IPS-NIHi7 (cell line): ENCODE measurements around the gene RPL34.
"Not testable (repeated sequence)": the region's sequence is repeated elsewhere in the genome, so short reads cannot be mapped to it uniquely, and the experiment has no call there.

Experiments
- DNase-seq: peaks from one replicate; pipeline ENCODE4 v3.0.0; 2012; ENCODE audit warnings: mixed read lengths; ENCODE audit errors: extremely low spot score

Gene RPL34

DNA sequence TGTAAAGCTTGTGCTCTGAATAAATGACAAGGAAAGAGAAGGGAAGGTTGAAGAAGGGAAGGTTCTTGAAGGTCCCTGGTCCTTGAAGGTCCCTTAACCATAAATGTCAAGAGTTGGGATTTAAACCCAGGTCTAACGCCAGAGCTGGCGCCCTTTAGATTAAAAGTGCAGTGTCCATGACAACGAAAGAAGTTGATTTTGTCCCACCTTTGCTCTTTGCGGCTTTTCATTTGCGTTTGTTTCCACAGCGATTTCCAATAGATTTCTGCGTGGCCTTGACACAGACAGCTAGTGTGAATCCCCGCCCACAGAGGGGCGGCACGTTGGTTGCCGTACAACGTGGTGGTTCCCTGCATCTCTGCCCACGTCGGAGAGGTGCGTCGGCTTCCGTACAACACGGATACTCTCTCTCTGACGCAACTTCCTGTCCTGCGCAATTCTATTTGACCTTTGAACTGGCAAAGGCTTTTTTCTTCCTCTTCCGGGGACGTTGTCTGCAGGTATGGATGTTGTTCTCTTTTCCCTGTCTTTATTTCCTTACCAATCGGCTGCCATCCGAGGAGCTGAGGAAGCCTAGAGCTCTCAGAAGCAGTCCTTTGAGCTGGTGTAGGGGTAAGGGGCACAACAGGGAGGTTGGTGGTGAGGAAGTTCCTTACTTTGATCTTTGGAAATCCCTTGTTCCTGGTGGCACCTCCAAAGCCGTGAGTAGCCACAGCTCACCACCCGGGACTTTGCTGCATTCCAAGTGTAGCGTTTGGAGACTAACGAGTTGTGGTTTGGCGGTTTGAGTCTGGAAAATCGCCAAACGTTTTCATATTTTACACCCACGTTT lies at the start of gene RPL34:
RPL34 (plus strand) TSS at position 476 of the 832 bp plus-strand sequence. CDS start 1,384 bp downstream, outside the sequence.
- DNase-seq = peak; percentile 93

DNA sequence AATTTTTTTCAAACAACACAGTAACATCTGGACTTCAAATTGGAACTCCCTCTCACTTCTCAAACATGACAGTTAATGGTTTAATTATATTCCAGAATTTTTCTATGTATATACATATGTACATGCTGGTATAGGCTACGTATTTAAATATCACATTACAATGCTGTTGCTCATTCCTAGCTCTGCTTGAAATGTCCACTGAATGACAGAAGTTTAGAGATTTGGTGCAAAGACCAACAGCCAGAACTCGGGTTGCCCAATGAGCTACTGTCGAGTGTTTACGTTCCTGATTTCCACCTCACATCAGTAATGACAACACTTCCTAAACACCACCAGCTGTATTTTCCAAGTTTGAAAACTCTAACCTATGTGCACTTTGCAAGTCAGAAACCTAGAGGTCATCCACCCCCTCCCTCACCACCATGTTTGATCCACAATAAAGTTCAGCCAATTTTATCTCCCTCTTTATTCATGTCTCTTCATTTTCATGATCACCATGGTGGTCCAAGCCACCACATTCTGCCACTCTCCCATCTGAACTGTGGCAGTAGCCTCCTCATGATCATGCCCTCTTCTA lies 49.3 kb upstream of the RPL34 start:
- no peak for DNase-seq

DNA sequence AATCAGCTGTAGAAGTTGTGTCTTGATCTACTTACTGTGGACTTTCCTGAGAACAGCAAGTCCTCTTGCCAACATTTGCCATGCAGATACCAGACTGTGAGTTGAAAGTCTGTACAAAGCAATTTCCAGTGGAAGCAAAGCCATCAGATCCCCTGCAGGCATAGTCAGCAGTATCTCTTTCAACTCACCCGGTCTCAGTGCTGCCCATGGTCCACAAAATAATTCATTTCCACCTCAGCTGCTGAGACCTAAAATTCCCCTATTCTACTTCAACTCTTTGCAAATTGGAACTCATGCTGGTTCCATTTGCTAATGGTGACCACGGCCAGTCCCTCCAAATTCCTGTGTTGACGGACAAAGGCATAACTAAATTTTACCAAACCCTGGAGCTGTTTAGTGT lies 46.0 kb upstream of the RPL34 start:
- DNase-seq = no peak

DNA sequence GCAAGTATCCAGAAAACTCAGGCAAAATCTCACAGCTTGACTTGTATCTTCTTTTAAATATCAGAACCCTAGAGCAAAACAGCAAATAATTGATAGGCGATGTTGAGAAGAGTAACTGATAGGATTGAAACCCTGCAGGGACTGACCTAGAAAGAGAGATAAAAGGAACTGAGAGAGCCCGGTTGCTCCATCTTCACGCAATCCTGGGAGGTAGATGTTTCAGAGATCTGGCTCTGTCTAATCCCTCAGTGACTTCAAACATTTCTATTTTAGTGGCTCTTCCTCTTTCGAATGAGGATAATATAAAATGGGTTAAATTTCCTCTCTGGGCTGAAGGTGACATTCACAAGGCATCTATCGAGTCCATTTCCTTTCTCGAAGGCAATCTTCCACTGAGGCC lies 39.3 kb upstream of the RPL34 start:
- DNase-seq = no peak

GRCh38 chr4:108586778-108587177 lies 33.6 kb upstream of the RPL34 start:
- no peak for DNase-seq

GRCh38 chr4:108588878-108589277 lies 31.5 kb upstream of the RPL34 start:
- DNase-seq = no peak

- no peak for DNase-seq
These were observed 30.4 kb upstream of the RPL34 start for GRCh38 chr4:108589961-108590360.

DNA sequence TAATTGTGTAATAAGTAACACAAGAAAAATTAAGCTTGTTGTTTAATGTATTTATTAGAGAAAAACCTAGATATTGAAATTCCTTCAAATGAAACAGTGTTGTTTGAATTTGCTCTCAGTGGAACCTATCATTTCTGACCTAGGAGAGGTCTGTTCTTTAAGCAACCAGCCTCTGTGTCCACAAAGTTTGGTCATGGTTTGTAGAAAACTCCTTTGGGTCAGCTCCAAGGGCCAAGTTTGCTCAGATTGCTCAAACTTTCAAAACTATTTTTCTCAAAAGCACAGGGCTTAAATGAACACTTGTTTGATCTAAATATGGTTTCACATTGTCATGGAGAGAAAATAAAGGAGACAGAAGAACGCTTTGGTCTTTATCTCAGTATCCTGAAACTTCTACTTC lies 29.6 kb upstream of the RPL34 start:
- DNase-seq = no peak

- DNase-seq = no peak
These were observed 27.7 kb upstream of the RPL34 start for GRCh38 chr4:108592674-108592986.

GRCh38 chr4:108594296-108594695 lies 26.1 kb upstream of the RPL34 start:
- not testable (repeated sequence) for DNase-seq

- no peak for DNase-seq
These were observed 24.0 kb upstream of the RPL34 start for GRCh38 chr4:108596344-108596743.

GRCh38 chr4:108601106-108601505 lies 19.3 kb upstream of the RPL34 start:
- DNase-seq = no peak

DNA sequence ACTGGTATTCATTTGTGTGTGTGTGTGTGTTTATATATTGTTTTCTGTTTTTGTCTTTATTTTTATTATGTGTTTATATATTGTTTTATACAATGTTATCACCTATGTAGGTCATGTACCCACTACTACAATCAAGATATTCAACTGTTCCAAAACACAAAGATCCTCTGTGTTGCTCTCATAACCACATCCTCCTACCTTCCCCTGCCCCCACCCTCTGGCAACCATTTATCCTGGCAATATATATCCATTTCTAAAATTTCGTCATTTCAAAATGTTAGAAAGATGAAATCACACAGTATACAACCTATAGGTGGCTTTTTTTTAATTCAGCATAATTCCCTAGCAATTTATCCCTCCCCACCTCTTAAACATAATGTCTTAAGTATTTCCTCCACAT lies 18.8 kb upstream of the RPL34 start:
- no peak for DNase-seq

DNA sequence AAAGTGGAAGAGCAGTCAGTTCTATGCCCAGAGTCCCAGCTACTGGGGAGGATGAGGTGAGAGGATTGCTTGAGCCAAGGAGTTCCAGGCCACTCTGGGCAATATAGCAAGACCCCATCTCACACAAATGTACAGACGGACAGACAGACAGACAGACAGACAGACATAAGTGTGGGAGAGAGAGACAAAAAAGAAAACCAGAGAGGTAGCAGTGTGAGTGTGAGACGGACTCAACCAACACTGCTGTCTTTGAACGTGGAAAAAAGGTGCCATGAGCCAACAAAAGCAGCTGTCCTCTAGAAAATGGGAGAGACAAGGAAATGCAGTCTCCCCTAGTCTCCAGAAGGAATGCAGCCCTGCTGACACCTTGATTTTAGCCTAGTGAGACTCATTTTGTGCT lies 18.2 kb upstream of the RPL34 start:
- DNase-seq = no peak

- no peak for DNase-seq
These were observed 13.1 kb upstream of the RPL34 start for GRCh38 chr4:108607079-108607815.

GRCh38 chr4:108611365-108611764 lies 9.0 kb upstream of the RPL34 start:
- no peak for DNase-seq

- DNase-seq = no peak
These were observed 8.0 kb upstream of the RPL34 start for GRCh38 chr4:108612365-108612764.

- no peak for DNase-seq
These were observed 840 bp upstream of the RPL34 start for GRCh38 chr4:108619372-108620100.

GRCh38 chr4:108620933-108621905 lies 843 bp downstream of the RPL34 start:
- no peak for DNase-seq

- no peak for DNase-seq
These were observed 1.6 kb downstream of the RPL34 start for GRCh38 chr4:108622022-108622421.

GRCh38 chr4:108622828-108623227 lies 2.5 kb downstream of the RPL34 start:
- no peak for DNase-seq
